Retinal pigment epithelial cell (primary cell): ENCODE measurements around the gene PTPRD.

Experiments used
- DNase-seq: peaks from one replicate; pipeline ENCODE4 v3.0.0-alpha.2; 2010; ENCODE audit warnings: low read depth
- H3K4me3 ChIP-seq: 2 replicates; pipeline ENCODE4 v1.5.1; 2011; ENCODE audit warnings: mild to moderate bottlenecking, low read length, control low read depth, moderate library complexity
- TF ChIP-seq, protein P1 (sequence below): conservative IDR thresholded peaks from 2 replicates; pipeline ENCODE4 v1.5.1; 2011; ENCODE audit warnings: low read depth, low read length, control low read depth, inconsistent platforms

The PTPRD gene

DNA sequence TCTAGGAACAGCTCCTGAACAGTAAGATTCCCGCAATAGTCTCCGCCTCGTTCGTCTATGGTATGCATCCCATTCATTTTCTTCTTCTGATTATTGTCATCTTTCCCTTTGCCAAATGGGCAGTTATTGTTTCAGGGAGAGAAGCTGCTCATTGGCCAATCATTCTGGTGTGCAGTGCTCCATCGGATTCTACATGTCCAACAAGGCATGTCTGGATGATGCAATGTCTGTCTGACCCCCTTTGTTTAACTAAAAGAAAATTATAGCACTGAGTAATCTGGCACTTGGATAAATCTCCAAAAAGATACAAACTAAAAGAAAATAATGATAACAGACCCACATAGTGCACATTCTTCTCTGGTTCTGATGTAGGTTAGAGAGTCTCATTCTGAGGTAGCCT is 2297.6 kb downstream of the PTPRD start:
- no peak overlapping the region for H3K4me3 ChIP-seq
- DNase-seq = no peak
- TF ChIP-seq, protein P1, sequence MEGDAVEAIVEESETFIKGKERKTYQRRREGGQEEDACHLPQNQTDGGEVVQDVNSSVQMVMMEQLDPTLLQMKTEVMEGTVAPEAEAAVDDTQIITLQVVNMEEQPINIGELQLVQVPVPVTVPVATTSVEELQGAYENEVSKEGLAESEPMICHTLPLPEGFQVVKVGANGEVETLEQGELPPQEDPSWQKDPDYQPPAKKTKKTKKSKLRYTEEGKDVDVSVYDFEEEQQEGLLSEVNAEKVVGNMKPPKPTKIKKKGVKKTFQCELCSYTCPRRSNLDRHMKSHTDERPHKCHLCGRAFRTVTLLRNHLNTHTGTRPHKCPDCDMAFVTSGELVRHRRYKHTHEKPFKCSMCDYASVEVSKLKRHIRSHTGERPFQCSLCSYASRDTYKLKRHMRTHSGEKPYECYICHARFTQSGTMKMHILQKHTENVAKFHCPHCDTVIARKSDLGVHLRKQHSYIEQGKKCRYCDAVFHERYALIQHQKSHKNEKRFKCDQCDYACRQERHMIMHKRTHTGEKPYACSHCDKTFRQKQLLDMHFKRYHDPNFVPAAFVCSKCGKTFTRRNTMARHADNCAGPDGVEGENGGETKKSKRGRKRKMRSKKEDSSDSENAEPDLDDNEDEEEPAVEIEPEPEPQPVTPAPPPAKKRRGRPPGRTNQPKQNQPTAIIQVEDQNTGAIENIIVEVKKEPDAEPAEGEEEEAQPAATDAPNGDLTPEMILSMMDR = no peak

DNA sequence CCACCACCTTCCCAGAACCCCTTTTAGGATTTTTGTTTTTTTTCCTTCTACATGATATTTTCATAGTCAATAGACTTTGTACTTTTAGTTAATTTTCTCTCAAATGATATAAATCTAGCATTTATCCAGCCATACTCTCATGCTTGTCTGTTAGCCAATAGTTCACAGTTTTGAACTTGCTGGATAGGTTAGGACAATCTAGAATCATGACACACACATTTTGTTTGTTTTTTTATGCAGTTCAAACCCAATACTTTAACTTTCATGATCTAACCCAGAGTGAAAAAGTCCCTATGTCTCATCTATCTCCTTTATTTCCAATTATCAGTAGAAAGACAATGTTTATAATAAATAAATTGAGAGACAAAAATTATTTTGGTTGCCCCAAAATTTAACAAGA is 2303.5 kb downstream of the PTPRD start:
- TF ChIP-seq, protein P1 = no peak
- no peak overlapping the region for H3K4me3 ChIP-seq
- no peak for DNase-seq

DNA sequence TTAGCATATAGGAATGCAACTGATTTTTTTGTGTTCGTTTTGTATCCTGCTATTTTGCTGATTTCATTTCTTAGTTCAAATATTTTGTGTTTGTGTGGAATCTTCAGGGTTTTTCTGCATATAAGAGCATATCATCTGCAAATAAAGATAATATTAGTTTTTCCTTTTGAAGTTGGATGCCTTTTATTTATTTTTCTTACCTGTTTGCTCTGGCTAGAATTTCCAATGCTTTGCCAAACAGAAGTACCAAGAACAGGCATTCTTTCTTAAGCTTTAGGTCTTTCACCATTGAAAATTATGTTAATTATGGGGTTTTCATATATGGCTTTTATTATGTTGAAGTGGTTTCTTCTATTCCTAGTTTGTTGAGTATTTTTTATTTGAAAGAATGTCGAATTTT is 2308.1 kb downstream of the PTPRD start:
- TF ChIP-seq, protein P1 = no peak
- DNase-seq = no peak
- H3K4me3 ChIP-seq = no peak overlapping the region

DNA sequence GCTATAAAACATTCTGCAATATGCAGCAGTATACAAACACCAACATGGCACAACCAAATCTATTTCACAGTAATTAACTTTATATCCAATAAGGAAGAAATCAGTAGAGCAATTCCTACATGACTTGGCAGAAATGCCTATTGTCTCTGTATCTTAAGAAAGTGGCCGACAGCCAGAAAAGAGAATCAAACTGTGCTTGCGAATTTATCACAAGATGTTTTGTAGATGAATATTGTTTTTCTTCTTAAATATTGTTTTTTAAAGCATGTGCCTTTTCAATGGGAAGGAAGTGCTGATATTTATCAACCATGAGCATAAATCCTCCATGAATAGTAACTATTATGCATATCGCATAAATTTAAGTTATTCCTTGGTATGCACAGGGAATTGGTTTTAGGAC is 2311.5 kb downstream of the PTPRD start:
- no peak overlapping the region for H3K4me3 ChIP-seq
- DNase-seq = no peak
- TF ChIP-seq, protein P1 = no peak

DNA sequence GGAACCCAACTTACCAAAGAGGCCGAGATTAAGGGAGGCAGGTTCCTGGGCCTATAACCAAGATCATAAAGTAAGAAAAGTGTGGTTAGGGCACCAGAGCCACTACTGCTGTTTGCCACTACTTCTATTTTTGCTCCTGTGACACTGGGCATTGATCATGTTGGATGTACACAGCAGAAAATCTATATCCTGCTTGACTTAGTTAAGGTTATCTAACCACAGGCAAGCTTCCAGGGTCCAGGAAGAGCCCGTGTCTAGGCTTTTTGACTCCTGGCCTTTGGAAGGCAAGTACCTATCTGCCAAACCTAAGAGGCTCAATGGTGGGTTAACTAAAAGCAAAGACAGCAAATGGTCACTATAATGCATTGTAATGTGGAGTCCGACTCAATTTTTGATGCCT is 2315.8 kb downstream of the PTPRD start:
- TF ChIP-seq, protein P1 = no peak
- H3K4me3 ChIP-seq = no peak overlapping the region
- DNase-seq = no peak

DNA sequence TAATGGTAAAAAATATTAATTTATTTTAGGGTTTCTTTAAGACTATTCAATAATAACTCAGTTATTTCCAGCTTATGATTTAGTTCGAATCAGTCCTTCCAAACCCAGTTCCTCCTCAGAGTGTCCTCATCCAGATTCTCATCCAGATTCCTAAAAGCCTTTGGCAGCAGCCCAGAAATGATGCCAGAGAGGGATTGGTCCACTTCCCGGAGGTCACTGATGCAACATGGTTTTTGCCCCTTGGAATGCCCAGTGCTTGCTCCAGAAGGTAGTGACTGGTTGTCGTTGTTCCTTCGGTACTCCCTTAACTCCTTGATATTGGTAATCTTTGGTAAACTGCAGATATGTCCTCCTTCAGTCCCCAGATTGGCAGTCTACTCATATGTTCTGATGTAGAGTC is 2320.1 kb downstream of the PTPRD start:
- TF ChIP-seq, protein P1 = no peak
- DNase-seq = no peak
- H3K4me3 ChIP-seq = no peak overlapping the region

DNA sequence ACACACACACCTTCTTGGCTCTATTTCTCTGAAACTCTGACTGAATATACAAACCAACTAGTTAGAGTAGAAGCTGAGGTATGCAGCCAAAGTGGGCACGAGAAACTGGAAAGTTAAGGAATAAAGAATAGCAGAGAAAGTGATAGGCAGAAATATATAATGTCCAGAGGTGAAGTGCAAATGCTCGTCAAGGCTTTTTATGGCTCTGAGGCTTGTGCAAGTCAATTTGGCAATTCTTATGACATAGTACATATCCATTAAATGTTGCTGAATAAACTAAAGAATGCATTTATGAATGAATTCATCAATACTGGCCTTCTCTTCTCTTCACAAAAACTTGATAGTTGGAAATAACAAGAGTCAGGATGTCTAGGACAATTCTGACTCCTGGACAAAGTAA is 2323.1 kb downstream of the PTPRD start:
- TF ChIP-seq, protein P1 = no peak
- H3K4me3 ChIP-seq = no peak overlapping the region
- DNase-seq = no peak
